Non-pigmented ciliary epithelial cell (primary cell): ENCODE results near the gene PPP6R2.
A peak's percentile ranks its signal among the peaks of the same experiment; 100 is the strongest.

ENCODE experiments used
- DNase-seq: peaks from one replicate; pipeline ENCODE4 v3.0.0-alpha.2; 2010; ENCODE audit warnings: low read depth

PPP6R2 gene

DNA sequence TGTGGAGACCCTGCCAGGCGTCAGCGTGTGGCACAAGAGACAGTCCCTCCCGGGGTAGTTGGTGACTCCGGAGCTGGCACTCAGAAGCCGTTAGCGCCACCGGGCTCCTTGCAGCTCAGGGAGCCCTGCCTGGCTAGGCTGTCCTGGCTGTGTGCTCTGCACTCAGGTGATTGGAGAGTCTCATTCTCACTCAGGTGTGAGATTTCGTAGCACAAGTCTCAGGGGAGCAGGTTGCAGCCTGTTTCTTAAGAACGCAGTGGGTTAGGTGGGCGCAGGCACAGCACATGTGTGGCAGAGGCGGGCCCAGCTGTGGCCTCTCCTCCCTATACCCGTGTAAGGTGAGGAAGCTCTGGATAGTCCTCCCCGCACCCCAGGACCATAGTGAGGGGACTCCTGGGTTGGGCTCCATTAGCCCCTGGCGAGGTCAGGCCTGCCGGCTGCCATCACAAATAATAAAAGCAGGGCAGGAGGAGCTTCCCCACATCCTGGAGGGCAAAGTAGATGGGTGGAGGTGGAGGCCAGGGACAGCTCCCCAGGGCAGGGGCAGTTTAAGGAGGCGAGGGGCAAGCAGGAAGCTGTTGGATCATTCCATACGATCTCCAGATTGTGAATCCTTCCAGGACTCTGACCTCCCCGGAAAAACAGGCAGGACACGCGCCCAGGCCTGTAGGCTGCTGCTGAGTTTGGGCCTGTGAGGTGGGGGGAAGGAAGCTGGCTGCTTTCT lies 92.3 kb downstream of the PPP6R2 start:
- no peak for DNase-seq

- no peak for DNase-seq
Measured at GRCh38 chr22:50436015-50436830, 93.1 kb downstream of the PPP6R2 start.

- DNase-seq: no peak
Measured at GRCh38 chr22:50436841-50437341, 93.8 kb downstream of the PPP6R2 start.

DNA sequence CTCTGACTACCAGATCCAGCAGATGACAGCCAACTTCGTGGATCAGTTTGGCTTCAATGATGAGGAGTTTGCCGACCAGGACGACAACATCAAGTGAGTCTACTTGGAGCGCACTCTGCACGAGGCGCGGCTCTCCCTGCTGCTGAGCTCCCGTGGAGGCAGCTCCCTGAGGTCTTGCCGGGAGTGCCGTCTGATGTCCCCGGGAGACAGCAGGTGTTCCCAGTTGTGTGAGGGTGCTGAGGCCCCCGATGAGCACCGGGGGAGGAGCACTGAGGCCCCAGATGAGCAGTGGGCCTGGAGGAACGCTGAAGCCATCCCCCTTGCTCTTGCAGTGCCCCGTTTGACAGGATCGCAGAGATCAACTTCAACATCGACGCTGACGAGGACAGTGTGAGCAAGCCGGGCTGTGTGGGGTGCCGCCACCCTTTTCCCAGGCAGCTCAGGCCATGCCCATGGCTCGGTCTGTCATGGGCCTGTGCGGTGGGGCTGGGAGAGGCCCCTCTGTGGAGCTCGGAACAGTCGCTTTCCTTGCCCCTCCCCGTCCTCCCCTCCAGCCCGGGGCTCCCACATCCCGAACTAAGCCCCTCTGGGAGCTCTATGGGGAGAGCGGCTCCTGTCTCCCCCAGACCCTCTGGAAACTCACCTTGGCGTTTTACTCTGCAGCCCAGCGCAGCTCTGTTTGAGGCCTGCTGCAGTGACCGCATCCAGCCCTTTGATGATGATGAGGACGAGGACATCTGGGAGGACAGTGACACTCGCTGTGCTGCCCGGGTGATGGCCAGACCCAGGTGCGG lies 94.6 kb downstream of the PPP6R2 start:
- no peak for DNase-seq

GRCh38 chr22:50438305-50439275 lies 95.5 kb downstream of the PPP6R2 start:
- DNase-seq: no peak

- no peak for DNase-seq
Measured at GRCh38 chr22:50439314-50439870, 96.3 kb downstream of the PPP6R2 start.

DNA sequence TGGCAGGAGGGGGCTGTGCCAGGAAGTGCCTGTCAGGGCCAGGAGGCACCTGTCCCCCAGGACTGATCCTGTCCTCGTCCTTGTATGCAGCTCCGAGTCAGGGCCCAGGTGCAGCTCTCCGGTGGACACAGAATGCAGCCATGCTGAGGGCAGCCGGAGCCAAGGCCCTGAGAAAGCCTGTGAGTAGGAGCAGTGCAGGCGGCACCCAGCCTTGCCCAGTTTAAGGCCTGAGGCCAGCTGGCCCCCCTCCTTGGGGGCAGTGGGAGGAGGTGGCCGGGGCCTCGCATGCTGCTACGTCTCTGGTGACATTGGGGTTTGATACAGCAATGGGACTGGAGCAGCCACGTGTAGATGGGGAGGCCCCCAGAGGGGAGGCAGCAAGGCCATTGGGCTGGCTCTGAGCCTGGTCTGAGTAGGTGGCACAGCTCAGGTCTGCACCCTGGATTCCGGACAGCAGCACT lies 96.8 kb downstream of the PPP6R2 start:
- DNase-seq: no peak

- no peak for DNase-seq
Measured at GRCh38 chr22:50440544-50441249, 97.6 kb downstream of the PPP6R2 start.

GRCh38 chr22:50441428-50441993 lies 98.4 kb downstream of the PPP6R2 start:
- no peak for DNase-seq

GRCh38 chr22:50443197-50443596 lies 100.1 kb downstream of the PPP6R2 start:
- DNase-seq: no peak

DNA sequence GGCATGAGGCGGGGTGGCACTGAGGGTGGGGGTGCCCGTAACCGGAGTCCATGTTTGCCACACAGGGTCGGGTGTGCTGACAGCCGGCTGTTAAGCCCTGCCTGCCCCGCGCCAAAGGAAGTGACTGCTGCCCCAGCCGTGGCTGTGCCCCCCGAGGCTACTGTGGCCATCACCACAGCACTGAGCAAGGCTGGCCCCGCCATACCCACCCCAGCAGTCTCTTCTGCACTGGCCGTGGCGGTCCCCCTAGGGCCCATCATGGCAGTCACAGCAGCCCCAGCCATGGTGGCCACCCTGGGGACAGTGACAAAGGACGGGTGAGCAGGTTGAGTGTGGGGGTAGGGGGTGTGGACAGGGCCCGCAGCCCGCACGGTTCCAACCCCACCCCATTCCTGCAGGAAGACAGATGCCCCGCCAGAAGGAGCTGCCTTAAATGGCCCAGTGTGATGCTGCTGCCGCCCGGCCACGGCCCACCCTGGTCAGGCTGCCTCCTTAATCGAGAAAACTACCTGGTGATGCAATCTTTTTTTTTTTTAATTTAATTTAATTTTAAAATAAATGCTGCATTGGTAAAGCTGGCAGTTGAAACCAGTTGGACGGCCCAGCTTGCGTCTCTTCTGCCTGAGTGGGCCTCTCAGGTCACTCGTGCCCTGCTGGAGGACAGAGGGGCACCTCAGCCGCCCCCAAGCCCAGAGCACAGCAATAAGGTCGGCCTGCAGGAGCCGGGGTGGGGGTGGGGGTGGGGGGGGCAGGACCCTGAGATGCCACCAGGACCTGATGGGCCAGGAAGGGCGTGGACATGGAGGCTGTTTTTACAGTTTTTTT lies 100.9 kb downstream of the PPP6R2 start:
- DNase-seq: no peak

DNA sequence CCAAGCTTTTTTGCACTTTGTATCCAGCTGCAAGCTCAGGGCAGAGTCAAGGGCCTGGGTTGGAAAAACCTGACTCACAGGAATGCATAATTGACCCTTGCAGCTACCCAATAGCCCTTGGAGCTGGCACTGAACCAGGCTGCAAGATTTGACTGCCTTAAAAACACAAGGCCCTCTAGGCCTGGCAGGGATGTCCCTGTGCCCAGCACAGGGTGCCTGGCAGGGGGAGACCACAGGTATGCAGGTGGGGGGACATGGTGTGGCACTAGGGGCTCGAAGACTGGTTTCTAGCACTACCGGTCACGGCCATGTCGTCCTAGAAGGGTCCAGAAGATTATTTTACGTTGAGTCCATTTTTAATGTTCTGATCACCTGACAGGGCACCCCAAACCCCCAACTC lies 101.5 kb downstream of the PPP6R2 start:
- DNase-seq: peak; percentile 35

DNA sequence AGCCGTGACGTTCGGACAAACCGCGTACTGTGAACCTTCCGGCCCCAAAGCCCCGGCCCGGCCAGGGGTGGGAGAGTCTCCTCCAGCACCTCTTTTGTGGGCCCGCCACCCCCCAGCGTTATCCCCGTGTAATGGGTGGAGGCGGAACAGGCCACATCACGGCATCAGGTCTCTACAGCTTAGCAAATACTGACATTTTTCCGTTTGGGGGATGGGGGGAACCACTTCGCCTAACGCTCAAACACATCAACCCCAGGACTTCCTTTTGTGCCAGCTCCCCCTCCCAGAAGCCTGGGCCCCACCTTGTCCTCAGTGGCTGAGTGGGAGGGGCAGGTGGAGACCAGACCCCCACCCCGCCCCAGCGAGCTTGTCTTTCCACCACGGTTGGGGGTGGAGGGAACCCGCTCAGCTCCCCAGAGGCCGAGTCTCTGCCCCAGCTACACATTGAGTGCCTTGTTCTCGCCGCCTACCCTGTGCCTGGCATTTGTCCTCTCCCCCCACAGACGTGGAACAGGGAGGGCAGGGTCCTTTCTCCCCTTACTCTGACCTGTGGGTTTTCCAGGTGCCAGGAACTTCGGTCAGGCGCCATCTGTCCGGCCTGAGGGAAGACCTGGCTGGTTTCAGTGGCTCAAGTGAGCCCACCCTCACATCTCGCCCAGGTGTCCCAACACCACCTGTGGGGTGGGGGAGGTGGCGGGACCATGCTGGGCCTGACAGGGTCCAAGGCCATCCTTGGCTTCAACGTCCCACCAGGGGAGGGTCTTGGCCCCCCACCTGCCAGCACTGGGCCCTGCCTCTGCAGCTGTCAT lies 102.1 kb downstream of the PPP6R2 start:
- DNase-seq: no peak

- DNase-seq: no peak
Measured at GRCh38 chr22:50445880-50446707, 103.0 kb downstream of the PPP6R2 start.

DNA sequence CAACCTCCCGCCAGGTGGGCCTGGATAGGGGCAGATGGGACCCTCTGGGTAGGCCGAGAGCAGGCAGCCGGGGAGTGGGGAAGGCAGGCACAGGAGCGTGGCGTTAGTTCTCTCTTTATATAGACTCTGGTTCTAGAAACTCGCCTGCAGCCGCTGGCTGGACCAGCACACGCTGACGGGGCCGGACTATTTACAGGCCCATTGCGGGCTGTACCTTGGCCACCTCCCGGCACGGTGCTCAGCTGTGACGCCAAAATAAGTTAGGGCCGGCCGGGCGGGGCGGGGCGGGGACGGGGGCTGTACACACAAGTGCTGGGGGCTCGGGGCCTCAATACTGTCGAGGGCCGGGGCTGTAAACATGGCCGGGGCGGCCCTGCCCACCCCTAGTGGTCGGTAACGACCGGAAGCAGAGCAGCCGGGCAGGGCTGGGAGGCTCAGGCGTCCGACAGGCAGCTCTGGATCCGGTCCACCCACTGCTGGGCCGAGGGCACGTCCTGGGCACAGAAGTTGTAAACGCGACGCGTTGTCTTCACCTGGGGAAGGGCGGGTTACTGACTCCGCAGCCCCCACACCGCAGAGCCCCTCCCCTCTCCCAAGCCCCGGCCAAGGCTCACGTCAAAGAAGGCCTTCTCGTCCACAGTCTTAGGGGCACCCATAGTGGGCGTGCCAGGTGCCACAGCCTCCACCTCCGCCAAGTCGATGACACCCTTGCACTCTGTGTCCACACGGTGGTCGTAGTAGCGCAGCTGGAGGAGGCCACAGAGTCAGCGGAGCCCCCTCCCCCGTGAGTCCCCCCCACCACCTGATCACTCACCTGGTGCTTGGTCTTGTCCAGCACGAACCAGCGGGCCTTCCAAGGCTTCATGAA lies 103.8 kb downstream of the PPP6R2 start:
- DNase-seq: no peak
